NCI-H2081 treated with DMSO at 0.1 percent for 48 hours (cell line): Measurements from ENCODE around the gene EDN3.
"Not testable (repeated sequence)": the region's sequence is repeated elsewhere in the genome, so short reads cannot be mapped to it uniquely, and the experiment has no call there.

Experiments used
- DNase-seq: peaks from one replicate; lab custom pipeline; 2025; lab: John Stamatoyannopoulos, UW

The EDN3 gene

DNA sequence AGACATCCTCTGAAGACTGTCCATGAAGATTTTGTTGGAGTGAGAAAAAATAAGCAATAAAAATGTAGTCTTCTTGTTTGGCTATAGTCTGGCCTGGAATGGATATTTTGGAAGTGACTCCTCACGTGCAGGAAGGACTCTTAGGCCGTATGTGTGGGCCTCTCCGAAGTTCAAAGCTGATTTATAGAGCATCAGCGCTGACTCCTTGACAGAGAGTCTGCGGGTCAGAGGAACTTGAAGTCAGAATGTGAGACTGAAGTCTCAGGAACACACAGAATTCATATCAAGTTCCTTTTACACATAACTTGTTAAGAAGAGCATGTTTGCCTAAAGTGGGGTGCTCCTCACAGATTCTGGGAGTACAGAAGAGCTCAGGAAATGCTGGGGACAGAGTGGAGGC lies 36.1 kb downstream of the EDN3 start:
- DNase-seq, result no peak

GRCh38 chr20:59338444-59338843 lies 38.0 kb downstream of the EDN3 start:
- not testable (repeated sequence) for DNase-seq

GRCh38 chr20:59340201-59340885 lies 39.9 kb downstream of the EDN3 start:
- DNase-seq, result no peak

GRCh38 chr20:59341285-59342022 lies 41.0 kb downstream of the EDN3 start:
- not testable (repeated sequence) for DNase-seq

DNA sequence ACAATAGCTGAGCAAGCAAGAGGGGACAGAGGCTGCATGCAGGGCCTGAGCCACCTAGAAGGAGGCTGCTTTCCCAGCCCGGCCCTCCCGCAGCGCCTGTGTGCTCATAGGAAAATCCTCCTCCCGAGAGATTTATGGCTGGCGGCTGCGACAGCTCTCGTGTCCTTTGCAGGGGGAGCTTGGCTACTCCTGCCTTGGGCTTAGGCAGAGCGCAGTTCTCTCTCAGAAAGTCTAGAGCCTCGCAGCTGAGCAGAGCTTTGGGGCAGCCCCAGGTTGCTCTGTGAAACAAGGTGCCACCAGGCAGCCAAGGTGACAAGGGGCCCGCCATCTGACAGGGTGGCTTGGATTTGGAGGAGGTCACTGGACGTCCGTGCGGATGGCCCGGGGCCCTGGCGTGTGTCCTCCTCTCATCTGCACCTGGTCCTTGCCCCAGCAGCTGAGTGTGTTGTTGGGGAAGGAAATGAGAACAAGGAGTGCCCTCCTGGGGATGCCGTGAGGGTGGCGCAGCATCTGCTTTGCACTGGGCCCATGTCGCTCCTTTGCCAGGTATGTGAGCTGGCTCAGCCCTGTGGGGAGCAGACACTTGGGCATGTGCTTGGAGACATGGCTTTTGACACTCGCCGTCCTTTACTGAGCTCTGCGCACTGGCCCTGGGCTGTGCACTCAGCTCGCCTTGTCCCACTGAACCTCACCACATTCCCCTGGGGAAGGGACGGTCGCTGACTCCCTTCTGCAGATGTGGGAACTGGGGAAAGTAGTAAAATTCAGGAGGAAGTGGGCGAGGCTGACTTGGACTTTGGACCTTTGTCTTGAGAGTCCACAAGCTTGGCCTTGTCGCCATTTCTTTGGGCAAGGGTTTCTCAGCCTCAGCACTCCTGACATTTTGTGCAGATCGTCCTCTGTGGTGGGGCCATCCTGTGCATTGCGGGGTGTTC lies 41.9 kb downstream of the EDN3 start:
- DNase-seq, result no peak

DNA sequence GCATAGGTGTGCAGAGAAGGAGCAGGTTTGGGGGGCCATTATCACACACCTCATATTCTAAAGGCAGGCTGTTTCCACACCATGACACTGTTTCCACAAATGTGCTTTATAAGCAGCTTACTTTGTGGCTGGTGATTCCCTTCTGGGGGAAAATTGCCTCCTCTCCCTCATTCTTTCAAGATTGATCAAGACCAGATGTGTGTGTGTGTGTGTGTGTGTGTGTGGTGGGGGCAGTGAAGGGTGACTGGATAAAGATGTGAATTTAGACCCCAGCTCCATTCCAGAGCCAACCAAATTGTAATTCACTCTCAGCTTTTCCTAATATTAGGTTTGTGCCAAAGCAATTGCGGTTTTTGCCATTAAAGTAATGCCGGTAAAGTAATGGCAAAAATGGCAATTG lies 45.6 kb downstream of the EDN3 start:
- no peak for DNase-seq

GRCh38 chr20:59349277-59349676 lies 48.9 kb downstream of the EDN3 start:
- DNase-seq, result no peak

DNA sequence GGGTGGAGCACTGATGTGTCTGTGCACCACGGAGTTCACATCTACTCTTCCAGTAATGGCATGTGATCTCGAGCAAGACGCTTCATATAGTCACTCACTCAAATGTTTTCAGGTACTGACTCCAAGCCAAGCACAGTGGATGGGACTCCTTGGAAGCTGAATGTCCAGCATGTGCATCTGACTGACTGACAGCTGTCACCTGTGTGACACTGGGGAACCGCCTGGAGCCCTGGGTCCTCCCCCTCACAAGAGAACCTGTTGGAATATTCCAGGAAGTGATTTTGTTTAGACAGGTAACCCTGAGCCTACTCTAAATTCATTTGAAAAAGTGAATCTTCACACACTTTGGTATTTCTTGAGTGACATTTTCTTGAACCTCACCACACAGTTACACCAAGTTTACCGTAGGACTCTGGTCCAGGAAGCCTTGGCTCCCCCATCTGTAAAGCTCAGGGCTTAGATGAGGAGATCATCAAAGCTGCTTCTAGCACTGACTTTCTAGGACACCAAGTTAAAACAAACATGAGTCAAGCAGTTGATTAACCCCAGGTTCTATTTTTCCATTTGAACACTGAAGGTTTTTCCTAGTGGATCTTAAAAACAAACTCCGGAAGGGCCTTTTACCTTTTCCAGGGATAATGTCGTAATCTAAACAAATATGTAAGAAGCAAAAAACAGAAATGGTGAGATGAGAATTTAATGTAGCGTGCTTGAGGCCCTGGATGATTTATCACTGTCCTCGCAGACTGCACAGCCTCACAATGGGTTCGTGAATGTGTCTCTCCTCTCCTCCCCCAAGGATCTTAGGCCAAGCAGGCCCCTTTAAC lies 50.1 kb downstream of the EDN3 start:
- DNase-seq, result no peak

GRCh38 chr20:59351157-59352040 lies 51.0 kb downstream of the EDN3 start:
- no peak for DNase-seq

- no peak for DNase-seq
Observed at GRCh38 chr20:59352541-59352940, 52.1 kb downstream of the EDN3 start.

GRCh38 chr20:59352990-59353389 lies 52.6 kb downstream of the EDN3 start:
- no peak for DNase-seq

DNA sequence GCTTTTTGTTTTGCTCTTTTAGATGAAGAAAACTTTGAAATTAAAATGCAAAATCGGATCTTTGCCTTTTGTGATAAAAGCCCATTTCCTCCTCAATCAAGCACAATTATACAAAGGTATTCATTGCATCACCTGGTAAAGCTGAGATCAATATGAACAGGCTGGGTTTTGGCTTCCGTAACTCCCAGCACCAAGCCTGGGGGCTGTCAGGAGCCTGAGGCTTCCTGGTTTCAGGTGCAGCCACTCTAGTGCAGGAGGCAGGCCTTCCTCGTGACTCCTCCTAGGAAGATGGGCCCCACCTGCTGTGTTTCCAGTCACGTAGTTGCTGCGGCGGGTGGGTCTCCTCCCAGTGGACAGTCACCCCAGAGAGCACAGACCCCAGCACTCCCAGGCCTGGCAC lies 54.0 kb downstream of the EDN3 start:
- no peak for DNase-seq

GRCh38 chr20:59355242-59355641 lies 54.8 kb downstream of the EDN3 start:
- no peak for DNase-seq

DNA sequence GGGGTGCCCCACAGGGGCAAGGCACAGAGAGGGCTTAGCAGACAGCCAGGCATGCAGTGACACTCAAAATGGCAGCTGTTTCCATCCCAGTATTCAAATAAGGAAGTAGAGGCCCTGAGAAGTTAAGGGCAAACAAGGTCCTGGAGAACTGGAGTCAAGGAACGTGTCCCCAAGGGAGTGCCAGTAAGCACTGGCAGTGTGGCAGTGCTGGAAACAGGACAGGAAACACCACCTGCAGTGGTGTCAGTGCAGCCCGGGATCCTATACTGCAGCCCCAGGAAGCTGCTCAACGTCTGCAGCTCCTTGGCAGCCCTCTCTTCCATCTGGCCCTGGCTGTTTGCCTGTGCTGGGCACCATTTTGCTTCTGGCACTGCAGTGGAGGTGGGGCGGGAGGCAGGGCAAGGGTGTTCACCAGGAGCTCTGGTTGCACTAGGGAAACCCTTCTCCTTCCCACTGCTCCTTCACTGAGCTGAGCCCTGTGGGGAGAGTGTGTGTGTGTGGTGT lies 56.3 kb downstream of the EDN3 start:
- DNase-seq, result no peak

DNA sequence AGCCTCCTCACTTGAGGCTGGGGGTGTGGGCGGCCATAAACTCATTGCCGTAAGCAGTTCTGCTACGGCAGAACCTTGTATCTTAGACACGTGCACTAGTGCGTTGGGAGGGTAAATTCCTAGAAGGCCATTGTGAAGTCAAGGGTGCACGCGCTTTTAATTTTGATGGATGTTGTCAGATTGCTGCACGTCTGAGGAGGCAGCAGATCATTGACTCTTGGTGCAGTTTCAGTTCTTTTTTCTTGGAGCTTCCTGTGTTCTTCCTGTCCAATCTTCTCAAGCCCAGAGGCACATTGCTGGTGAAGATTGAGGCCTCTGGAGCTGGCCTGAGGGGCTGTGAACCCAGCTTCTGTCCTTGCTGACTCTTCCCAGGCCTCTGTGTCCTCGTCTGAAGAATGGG lies 58.4 kb downstream of the EDN3 start:
- not testable (repeated sequence) for DNase-seq

GRCh38 chr20:59359906-59360725 lies 59.7 kb downstream of the EDN3 start:
- no peak for DNase-seq

GRCh38 chr20:59360934-59361333 lies 60.5 kb downstream of the EDN3 start:
- DNase-seq, result no peak

GRCh38 chr20:59361411-59361810 lies 61.0 kb downstream of the EDN3 start:
- DNase-seq, result no peak

GRCh38 chr20:59363101-59363500 lies 62.7 kb downstream of the EDN3 start:
- DNase-seq, result no peak

DNA sequence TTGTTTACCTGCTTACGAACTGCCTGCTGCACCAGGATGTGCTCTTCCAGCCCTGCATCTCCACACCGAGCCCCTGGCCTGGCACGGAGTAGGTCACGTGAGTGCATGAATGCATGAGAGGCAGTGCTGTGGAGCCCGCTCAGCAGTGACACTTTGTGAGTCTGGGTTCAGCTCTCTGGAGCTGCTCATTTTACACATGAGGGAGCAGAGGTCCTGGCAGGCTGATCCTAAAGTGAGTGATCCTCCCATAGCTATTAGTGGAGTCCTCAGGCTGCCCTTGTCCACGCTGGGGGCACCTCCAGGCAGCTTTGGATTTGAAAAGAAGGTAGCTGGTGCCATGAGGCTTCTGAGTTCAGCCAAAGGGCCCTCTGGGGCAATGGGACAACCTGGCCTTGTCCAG lies 64.2 kb downstream of the EDN3 start:
- no peak for DNase-seq
